ENCODE data around the gene UBE2K.
"Not testable (repeated sequence)": the region's sequence is repeated elsewhere in the genome, so short reads cannot be mapped to it uniquely, and the experiment has no call there.

Gene UBE2K

GRCh38 chr4:39813761-39814160, 115.8 kb downstream of the UBE2K start:
- H3K4me1 Mint-ChIP-seq (ENCODE audit: low read depth); intact Hi-C loops (cut with micrococcal nuclease); H3K4me3 Mint-ChIP-seq; H3K27ac Mint-ChIP-seq; H3K36me3 Mint-ChIP-seq (ENCODE audit: low read depth); H3K27me3 Mint-ChIP-seq: not testable (repeated sequence)
- peaks cover 22% of the 10 kb centered on the region for H3K9me3 Mint-ChIP-seq

- H3K27me3 Mint-ChIP-seq, result no peaks in the 10 kb centered on the region
- intact Hi-C loops (cut with micrococcal nuclease), result no loop called here
- H3K4me1 Mint-ChIP-seq (ENCODE audit: low read depth), result peaks cover 10% of the 10 kb centered on the region
- H3K9me3 Mint-ChIP-seq, result peaks cover 22% of the 10 kb centered on the region
- H3K4me3 Mint-ChIP-seq, result no peak overlapping the region
- H3K36me3 Mint-ChIP-seq (ENCODE audit: low read depth), result no peaks in the 10 kb centered on the region
- no peak overlapping the region for H3K27ac Mint-ChIP-seq
Observed at GRCh38 chr4:39814403-39815185, 116.7 kb downstream of the UBE2K start.

GRCh38 chr4:39818646-39819045, 120.7 kb downstream of the UBE2K start:
- Mint-ChIP-seq H3K4me1 (ENCODE audit: low read depth) (no peaks in the 10 kb centered on the region), H3K36me3 (ENCODE audit: low read depth) (peaks cover 18% of the 10 kb centered on the region), H3K27me3 (no peaks in the 10 kb centered on the region), H3K9me3 (peaks cover 10% of the 10 kb centered on the region), H3K4me3 (no peak overlapping the region), H3K27ac (peak overlapping the region; percentile 34)
- intact Hi-C loops (cut with micrococcal nuclease), result no loop called here

- H3K27ac Mint-ChIP-seq, result no peak overlapping the region
- H3K4me1 Mint-ChIP-seq (ENCODE audit: low read depth), result no peaks in the 10 kb centered on the region
- no peaks in the 10 kb centered on the region for H3K9me3 Mint-ChIP-seq
- H3K27me3 Mint-ChIP-seq, result no peaks in the 10 kb centered on the region
- peaks cover 23% of the 10 kb centered on the region for H3K36me3 Mint-ChIP-seq (ENCODE audit: low read depth)
- H3K4me3 Mint-ChIP-seq, result no peak overlapping the region
- intact Hi-C loops (cut with micrococcal nuclease), result no loop called here
Observed at GRCh38 chr4:39820186-39820585, 122.2 kb downstream of the UBE2K start.

GRCh38 chr4:39821951-39822350, 124.0 kb downstream of the UBE2K start:
- H3K36me3 Mint-ChIP-seq (ENCODE audit: low read depth), result peaks cover 33% of the 10 kb centered on the region
- intact Hi-C loops (cut with micrococcal nuclease), result no loop called here
- H3K4me3 Mint-ChIP-seq, result no peak overlapping the region
- no peaks in the 10 kb centered on the region for H3K4me1 Mint-ChIP-seq (ENCODE audit: low read depth)
- H3K9me3 Mint-ChIP-seq, result no peaks in the 10 kb centered on the region
- H3K27me3 Mint-ChIP-seq, result no peaks in the 10 kb centered on the region
- H3K27ac Mint-ChIP-seq, result no peak overlapping the region

- Mint-ChIP-seq H3K4me1 (ENCODE audit: low read depth) (no peaks in the 10 kb centered on the region), H3K9me3 (no peaks in the 10 kb centered on the region), H3K36me3 (ENCODE audit: low read depth) (peaks cover 37% of the 10 kb centered on the region), H3K27ac (no peak overlapping the region), H3K27me3 (no peaks in the 10 kb centered on the region), H3K4me3 (no peak overlapping the region)
- intact Hi-C loops (cut with micrococcal nuclease), result no loop called here
Observed at GRCh38 chr4:39822662-39823061, 124.7 kb downstream of the UBE2K start.

GRCh38 chr4:39823191-39823590, 125.3 kb downstream of the UBE2K start:
- no peak overlapping the region for H3K27ac Mint-ChIP-seq
- H3K4me1 Mint-ChIP-seq (ENCODE audit: low read depth), result no peaks in the 10 kb centered on the region
- H3K4me3 Mint-ChIP-seq, result no peak overlapping the region
- no peaks in the 10 kb centered on the region for H3K9me3 Mint-ChIP-seq
- H3K27me3 Mint-ChIP-seq, result no peaks in the 10 kb centered on the region
- peaks cover 43% of the 10 kb centered on the region for H3K36me3 Mint-ChIP-seq (ENCODE audit: low read depth)
- intact Hi-C loops (cut with micrococcal nuclease), result no loop called here

GRCh38 chr4:39825090-39825489, 127.2 kb downstream of the UBE2K start:
- no peak overlapping the region for H3K27ac Mint-ChIP-seq
- no peaks in the 10 kb centered on the region for H3K4me1 Mint-ChIP-seq (ENCODE audit: low read depth)
- H3K36me3 Mint-ChIP-seq (ENCODE audit: low read depth), result peaks cover 62% of the 10 kb centered on the region
- H3K9me3 Mint-ChIP-seq, result no peaks in the 10 kb centered on the region
- H3K27me3 Mint-ChIP-seq, result no peaks in the 10 kb centered on the region
- no peak overlapping the region for H3K4me3 Mint-ChIP-seq
- intact Hi-C loops (cut with micrococcal nuclease), result no loop called here

- Mint-ChIP-seq H3K36me3 (ENCODE audit: low read depth) (peaks cover 67% of the 10 kb centered on the region), H3K9me3 (no peaks in the 10 kb centered on the region), H3K27ac (no peak overlapping the region), H3K27me3 (no peaks in the 10 kb centered on the region), H3K4me3 (no peak overlapping the region), H3K4me1 (ENCODE audit: low read depth) (no peaks in the 10 kb centered on the region)
- intact Hi-C loops (cut with micrococcal nuclease), result no loop called here
Observed at GRCh38 chr4:39825741-39826231, 127.8 kb downstream of the UBE2K start.
